Heart left ventricle (tissue), 16 donors: ENCODE results near the gene VAC14. TPM values are rescaled to one million over a fixed set of nuclear protein-coding genes. Genes with fewer than 3 reads are reported as not detected.

ENCODE experiments used
- ATAC-seq, 4 donors: fragments of 200-7000 bp; cut with Tn5 transposase; one replicate each; pipeline ENCODE4 v1.9.1; 2020 to 2022; ENCODE audit warnings: moderate library complexity in 4 of 4, mild to moderate bottlenecking in 3 of 4, moderate number of reproducible peaks in 1 of 4
- DNase-seq, 5 donors: peaks; one replicate each; pipeline ENCODE4 v3.0.0-alpha.2; 2020
- H3K27ac ChIP-seq, 12 donors: fragments of 200-600 bp; sonication (generic) in 4 of 12; one replicate each; pipeline versions ENCODE4 v1.5.0 to v1.8.0; 2016 to 2022; ENCODE audit warnings: mild to moderate bottlenecking in 2 of 12
- H3K27me3 ChIP-seq, 9 donors: fragments of 200-600 bp; sonication (generic) in 2 of 9; one replicate each; pipeline versions ENCODE4 v1.5.1 to v1.8.0; 2016 to 2022; ENCODE audit warnings: mild to moderate bottlenecking in 3 of 9
- H3K36me3 ChIP-seq, 9 donors: fragments of 200-600 bp; sonication (generic) in 2 of 9; one replicate each; pipeline versions ENCODE4 v1.5.0 to v1.8.0; 2018 to 2022; ENCODE audit warnings: mild to moderate bottlenecking in 2 of 9
- H3K4me1 ChIP-seq, 12 donors: fragments of 200-600 bp; sonication (generic) in 4 of 12; one replicate each; pipeline versions ENCODE4 v1.5.0 to v1.8.0; 2016 to 2022; ENCODE audit warnings: mild to moderate bottlenecking in 3 of 12
- H3K4me3 ChIP-seq, 12 donors: fragments of 200-600 bp; sonication (generic) in 4 of 12; one replicate each; pipeline versions ENCODE4 v1.5.0 to v1.8.0; 2017 to 2022; ENCODE audit warnings: mild to moderate bottlenecking in 9 of 12, moderate library complexity in 4 of 12
- H3K9me3 ChIP-seq, 12 donors: fragments of 200-600 bp; sonication (generic) in 4 of 12; one replicate each; pipeline versions ENCODE4 v1.5.0 to v1.8.0; 2016 to 2022; ENCODE audit warnings: mild to moderate bottlenecking in 1 of 12
- CTCF ChIP-seq, 12 donors: fragments of 200-600 bp; sonication (generic) in 4 of 12; IDR thresholded peaks; one replicate each; pipeline versions ENCODE4 v1.5.0 to v1.8.0; 2018 to 2022; ENCODE audit warnings: antibody characterized with exemption in 12 of 12, mild to moderate bottlenecking in 5 of 12
- POLR2A ChIP-seq, 2 donors: fragments of 450-650 bp; IDR thresholded peaks; one replicate each; pipeline ENCODE4 v1.6.1; 2017; ENCODE audit warnings: antibody characterized with exemption in 2 of 2, mild to moderate bottlenecking in 2 of 2, moderate library complexity in 2 of 2
- WGBS, 4 donors: extraction: QIAGEN DNeasy Blood & Tissue Kit in 2 of 4; methylation state at CpG; one replicate each; pipeline versions ENCODE4 v1.1.5 to v1.1.7; 2013 to 2018; 5-methylcytosine and 5-hydroxymethylcytosine counted together
- intact Hi-C, 10 donors: fragments of 100-400 bp; cut with DNase I; formaldehyde crosslinking; loops; one replicate each; pipeline versions ENCODE4 v1.11.1 to v1.14.2; 2022
- polyA plus RNA-seq, 2 donors: library from polyadenylated mRNA; stranded (reverse); fragments of 200-250 nt; gene quantifications; one replicate each; pipeline ENCODE4 v1.2.3, GENCODE V29; 2013
- total RNA-seq, 9 donors: library from RNA; depleted of rRNA in 2 of 9; stranded (reverse); fragments of >200 nt in 2 of 9; fragmentation: NEBNext Ultra II Directional in 3 of 9; extraction: Animal tissue kit (Norgen Biotek cat#: 25700) in 3 of 9; gene quantifications; one replicate each; pipeline versions ENCODE4 v1.1.0 to v1.2.4, GENCODE V29; 2016 to 2023
- donor health status: ischemic (EF 13 %, LVEDD 7.1; RV severe dilation, severe dysfunction).
- donor health status: healthy with polysubstance abuse.
- donor health status: DM: no; HTN: yes; CAD: no.
- donor health status: DM: no; HTN: no; CAD: no.
- donor health status: ischemic (EF 25% LVEDD 6.9; RV normal size, moderate dysfunction).
- donor health status: ischemic (EF 25% LVEDD 5.7; RV mildly dilated, moderate dysfunction).
- donor health status: healthy.
- donor health status: DM: yes; HTN: yes; CAD: no.
- donor health status: ischemic (EF 35%, LVEDD 5.7; RV mildly dilated, moderate dysfunction).
- donor health status: nonischemic (EF 11% LVEDD 7.7; RV severe dilation, severe dysfunction).
- donor health status: DM: yes; HTN: yes; CAD: no.
- donor health status: PGD.
- donor health status: ischemic (EF 29% LVEDD 5.4; RV normal size, mild dysfunction).
- donor health status: nonischemic (EF 23%, LVEDD 6.1; RV moderate dilation, normal function).

Gene VAC14
- total and polyA plus RNA-seq, 11 donors: 13.9 to 48.0 (median 26.1) TPM

GRCh38 chr16:70696952-70697593, 103.9 kb downstream of the VAC14 start:
- Histone ChIP-seq H3K36me3 (peaks cover 0 to 7% (median 0%) of the 10 kb centered on the region in 9 donors), H3K4me3 (no peak overlapping the region), H3K27ac (peak overlapping the region in 11 of 12 donors; percentile 55 to 98 (median 91)), H3K9me3 (no peaks in the 10 kb centered on the region), H3K27me3 (no peaks in the 10 kb centered on the region), H3K4me1 (peaks cover 3 to 97% (median 71%) of the 10 kb centered on the region in 12 donors)
- no peak for TF ChIP-seq CTCF (IDR thresholded peaks at IDR 0.05)
- no peak for TF ChIP-seq POLR2A (IDR thresholded peaks at IDR 0.05)
- DNase-seq: no peak
- ATAC-seq: no peak
- WGBS, 4 donors: 33 to 46% (median 43%) methylated on average over 17 to 19 of the region's 19 CpGs
- intact Hi-C loops: no loop called here

- no peak for ATAC-seq
- 90 to 98% (median 97%) methylated on average over 8 of the region's 8 CpGs for WGBS, 4 donors
- Histone ChIP-seq H3K27ac (peak overlapping the region in 11 of 12 donors; percentile 55 to 98 (median 91)), H3K4me3 (no peak overlapping the region), H3K36me3 (peaks cover 0 to 7% (median 0%) of the 10 kb centered on the region in 9 donors), H3K9me3 (no peaks in the 10 kb centered on the region), H3K27me3 (no peaks in the 10 kb centered on the region), H3K4me1 (peaks cover 4 to 97% (median 77%) of the 10 kb centered on the region in 12 donors)
- no peak for DNase-seq
- intact Hi-C loops: no loop called here
- TF ChIP-seq POLR2A (IDR thresholded peaks at IDR 0.05): no peak
Observed at GRCh38 chr16:70696355-70696754, 104.6 kb downstream of the VAC14 start.

GRCh38 chr16:70695331-70696070, 105.5 kb downstream of the VAC14 start:
- ATAC-seq: peak; percentile 48 to 60 (median 54)
- H3K9me3 ChIP-seq: no peaks in the 10 kb centered on the region
- peaks cover 0 to 7% (median 0%) of the 10 kb centered on the region in 9 donors for H3K36me3 ChIP-seq
- TF ChIP-seq POLR2A (IDR thresholded peaks at IDR 0.05) (no peak), CTCF (IDR thresholded peaks at IDR 0.05) (peak in 5 of 12 donors; percentile 6 to 28 (median 18))
- H3K4me3 ChIP-seq: no peak overlapping the region
- 38 to 73% (median 54%) methylated on average over 3 to 14 of the region's 14 CpGs for WGBS, 4 donors
- DNase-seq: peak; percentile 67 to 89 (median 80)
- H3K27ac ChIP-seq: peak overlapping the region in 11 of 12 donors; percentile 55 to 98 (median 91)
- peaks cover 4 to 97% (median 78%) of the 10 kb centered on the region in 12 donors for H3K4me1 ChIP-seq
- intact Hi-C loops: no loop called here
- H3K27me3 ChIP-seq: no peaks in the 10 kb centered on the region

- H3K4me1 ChIP-seq: peaks cover 4 to 97% (median 82%) of the 10 kb centered on the region in 12 donors
- no peak for TF ChIP-seq CTCF (IDR thresholded peaks at IDR 0.05)
- TF ChIP-seq POLR2A (IDR thresholded peaks at IDR 0.05): no peak
- H3K27me3 ChIP-seq: no peaks in the 10 kb centered on the region
- H3K36me3 ChIP-seq: peaks cover 0 to 7% (median 0%) of the 10 kb centered on the region in 9 donors
- H3K9me3 ChIP-seq: no peaks in the 10 kb centered on the region
- peak in 1 of 5 donors; percentile 64 for DNase-seq
- ATAC-seq: no peak
- H3K27ac ChIP-seq: peak overlapping the region in 11 of 12 donors; percentile 76 to 98 (median 91)
- intact Hi-C loops: no loop called here
- 48 to 65% (median 55%) methylated on average over 2 to 4 of the region's 4 CpGs for WGBS, 4 donors
- H3K4me3 ChIP-seq: no peak overlapping the region
Observed at GRCh38 chr16:70694868-70695218, 106.1 kb downstream of the VAC14 start.
